Astrocyte of the spinal cord (primary cell): ENCODE measurements around the gene GAS6.
"Not testable (repeated sequence)": the region's sequence is repeated elsewhere in the genome, so short reads cannot be mapped to it uniquely, and the experiment has no call there.

Source experiments
- DNase-seq: peaks from one replicate; pipeline ENCODE4 v3.0.0; 2011; ENCODE audit warnings: low read depth, low spot score
- H3K4me3 ChIP-seq: 2 replicates; pipeline ENCODE4 v1.5.1; 2011; ENCODE audit warnings: low read depth, mild to moderate bottlenecking, low read length, moderate library complexity
- in situ Hi-C: cut with HindIII; loops from 2 replicates; pipeline ENCODE4 v1.10.0; 2017; ENCODE audit warnings: low sequenced_read_pairs
- TF ChIP-seq, protein P1 (sequence below): IDR thresholded peaks from 2 replicates; pipeline ENCODE4 v1.5.1; 2012; ENCODE audit warnings: low read depth, mild to moderate bottlenecking, low read length, inconsistent platforms

The GAS6 gene

GRCh38 chr13:113798200-113798811 is 65.6 kb downstream of the GAS6 start:
- DNase-seq: no peak
- in situ Hi-C loops: no loop called here
- H3K4me3 ChIP-seq: no peak overlapping the region
- TF ChIP-seq, protein P1, sequence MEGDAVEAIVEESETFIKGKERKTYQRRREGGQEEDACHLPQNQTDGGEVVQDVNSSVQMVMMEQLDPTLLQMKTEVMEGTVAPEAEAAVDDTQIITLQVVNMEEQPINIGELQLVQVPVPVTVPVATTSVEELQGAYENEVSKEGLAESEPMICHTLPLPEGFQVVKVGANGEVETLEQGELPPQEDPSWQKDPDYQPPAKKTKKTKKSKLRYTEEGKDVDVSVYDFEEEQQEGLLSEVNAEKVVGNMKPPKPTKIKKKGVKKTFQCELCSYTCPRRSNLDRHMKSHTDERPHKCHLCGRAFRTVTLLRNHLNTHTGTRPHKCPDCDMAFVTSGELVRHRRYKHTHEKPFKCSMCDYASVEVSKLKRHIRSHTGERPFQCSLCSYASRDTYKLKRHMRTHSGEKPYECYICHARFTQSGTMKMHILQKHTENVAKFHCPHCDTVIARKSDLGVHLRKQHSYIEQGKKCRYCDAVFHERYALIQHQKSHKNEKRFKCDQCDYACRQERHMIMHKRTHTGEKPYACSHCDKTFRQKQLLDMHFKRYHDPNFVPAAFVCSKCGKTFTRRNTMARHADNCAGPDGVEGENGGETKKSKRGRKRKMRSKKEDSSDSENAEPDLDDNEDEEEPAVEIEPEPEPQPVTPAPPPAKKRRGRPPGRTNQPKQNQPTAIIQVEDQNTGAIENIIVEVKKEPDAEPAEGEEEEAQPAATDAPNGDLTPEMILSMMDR: no peak

- H3K4me3 ChIP-seq: no peak overlapping the region
- DNase-seq: no peak
- TF ChIP-seq, protein P1: no peak
- in situ Hi-C loops: no loop called here
Observed at GRCh38 chr13:113796964-113797676, 66.8 kb downstream of the GAS6 start.

- in situ Hi-C loops: no loop called here
- no peak overlapping the region for H3K4me3 ChIP-seq
- DNase-seq: no peak
Observed at GRCh38 chr13:113796211-113796963, 67.5 kb downstream of the GAS6 start.

DNA sequence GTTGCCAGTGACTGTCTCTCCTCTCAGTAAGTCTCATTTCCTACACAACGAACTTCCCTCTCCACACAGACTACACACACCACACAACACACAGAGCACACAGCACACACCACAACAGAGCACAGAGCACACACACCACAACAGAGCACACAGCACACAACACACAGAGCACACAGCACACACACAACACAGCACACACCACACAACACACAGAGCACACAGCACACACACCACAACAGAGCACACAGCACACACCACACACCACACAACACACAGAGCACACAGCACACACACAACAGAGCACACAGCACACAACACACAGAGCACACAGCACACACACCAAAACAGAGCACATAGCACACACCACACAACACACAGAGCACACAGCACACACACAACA is 68.5 kb downstream of the GAS6 start:
- DNase-seq, H3K4me3 ChIP-seq, in situ Hi-C loops: not testable (repeated sequence)

More at GRCh38 chr13:113796211-113796963, 67.5 kb downstream of the GAS6 start:
- TF ChIP-seq, protein P1: no peak

- no peak overlapping the region for H3K4me3 ChIP-seq
- TF ChIP-seq, protein P1: no peak
- in situ Hi-C loops: no loop called here
- DNase-seq: no peak
Observed at GRCh38 chr13:113794764-113795173, 69.1 kb downstream of the GAS6 start.

GRCh38 chr13:113794086-113794485 is 69.8 kb downstream of the GAS6 start:
- no peak overlapping the region for H3K4me3 ChIP-seq
- TF ChIP-seq, protein P1: no peak
- no peak for DNase-seq
- in situ Hi-C loops: no loop called here

DNA sequence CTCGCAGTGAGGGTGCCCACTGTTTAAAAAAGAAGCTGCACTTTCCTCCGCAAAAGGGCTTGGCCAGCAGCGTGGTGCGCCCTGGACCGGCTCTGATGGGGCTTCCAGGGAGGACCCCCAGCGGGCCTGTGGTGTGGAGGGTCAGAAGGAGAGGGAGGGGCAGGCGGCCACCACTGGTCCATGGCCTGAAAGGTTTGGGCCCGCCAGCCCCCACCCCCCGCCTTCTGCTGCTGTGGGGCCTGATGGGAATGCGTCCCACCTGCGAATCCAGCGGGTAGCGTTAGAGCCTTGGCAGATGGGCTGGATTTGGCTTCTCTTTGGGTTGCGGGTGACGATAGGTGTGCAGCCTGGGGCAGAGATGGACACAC is 70.2 kb downstream of the GAS6 start:
- in situ Hi-C loops: no loop called here
- TF ChIP-seq, protein P1: no peak
- no peak overlapping the region for H3K4me3 ChIP-seq
- DNase-seq: no peak
